Measurements from ENCODE around the gene NOTCH1.

DNA sequence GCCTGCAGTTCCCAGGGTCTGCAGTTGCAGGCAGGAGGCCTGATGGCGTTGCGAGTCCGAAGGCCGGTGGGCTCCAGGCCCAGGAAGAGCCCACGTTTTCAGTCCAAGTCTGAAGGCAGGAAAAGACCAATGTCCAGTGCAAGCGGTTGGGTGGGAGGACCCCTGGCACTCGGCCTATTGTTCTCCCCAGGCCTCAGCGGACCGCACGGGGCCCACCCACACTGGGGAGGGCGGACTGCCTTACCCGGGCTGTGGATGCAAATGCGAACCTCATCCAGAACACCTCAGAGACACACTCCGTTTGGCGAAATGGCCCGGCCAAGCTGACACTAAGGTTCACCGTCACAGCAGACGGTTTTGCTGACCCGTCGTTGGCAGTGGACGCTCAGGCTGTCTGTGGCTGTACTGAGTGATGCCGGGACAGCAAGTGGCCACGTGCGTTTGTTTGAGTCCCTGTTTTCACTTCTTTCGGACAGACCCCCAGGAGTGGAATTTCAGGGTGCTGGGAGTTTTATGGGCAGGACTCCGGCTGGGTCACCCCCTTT lies 52.8 kb downstream of the NOTCH1 start:
- TF ChIP-seq, protein P1, sequence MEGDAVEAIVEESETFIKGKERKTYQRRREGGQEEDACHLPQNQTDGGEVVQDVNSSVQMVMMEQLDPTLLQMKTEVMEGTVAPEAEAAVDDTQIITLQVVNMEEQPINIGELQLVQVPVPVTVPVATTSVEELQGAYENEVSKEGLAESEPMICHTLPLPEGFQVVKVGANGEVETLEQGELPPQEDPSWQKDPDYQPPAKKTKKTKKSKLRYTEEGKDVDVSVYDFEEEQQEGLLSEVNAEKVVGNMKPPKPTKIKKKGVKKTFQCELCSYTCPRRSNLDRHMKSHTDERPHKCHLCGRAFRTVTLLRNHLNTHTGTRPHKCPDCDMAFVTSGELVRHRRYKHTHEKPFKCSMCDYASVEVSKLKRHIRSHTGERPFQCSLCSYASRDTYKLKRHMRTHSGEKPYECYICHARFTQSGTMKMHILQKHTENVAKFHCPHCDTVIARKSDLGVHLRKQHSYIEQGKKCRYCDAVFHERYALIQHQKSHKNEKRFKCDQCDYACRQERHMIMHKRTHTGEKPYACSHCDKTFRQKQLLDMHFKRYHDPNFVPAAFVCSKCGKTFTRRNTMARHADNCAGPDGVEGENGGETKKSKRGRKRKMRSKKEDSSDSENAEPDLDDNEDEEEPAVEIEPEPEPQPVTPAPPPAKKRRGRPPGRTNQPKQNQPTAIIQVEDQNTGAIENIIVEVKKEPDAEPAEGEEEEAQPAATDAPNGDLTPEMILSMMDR (IDR thresholded peaks at IDR 0.05), result no peak
- no peak for TF ChIP-seq POLR2A (IDR thresholded peaks at IDR 0.05)

Measured in thyroid gland (tissue), 4 donors.